ENCODE data around the gene ATP1B1.

GRCh38 chr1:169121146-169121923 lies 14.8 kb downstream of the ATP1B1 start:
- no peak for TF ChIP-seq CTCF (IDR thresholded peaks at IDR 0.05)
- no peak for TF ChIP-seq POLR2A (IDR thresholded peaks at IDR 0.05)

Measured in heart left ventricle (tissue), 13 donors.